Right ventricle myocardium inferior (tissue), 1 donor: ENCODE data around the gene BRME1. TPM values are rescaled to one million over a fixed set of nuclear protein-coding genes. Genes with fewer than 3 reads are reported as not detected.

ENCODE experiments used
- ATAC-seq: fragments of 200-7000 bp; cut with Tn5 transposase; one replicate; pipeline ENCODE4 v1.9.1; 2020; ENCODE audit warnings: mild to moderate bottlenecking, moderate library complexity
- DNase-seq: peaks from one replicate; pipeline ENCODE4 v3.0.0; 2021; ENCODE audit errors: missing footprints
- intact Hi-C: fragments of 100-400 bp; cut with DNase I; formaldehyde crosslinking; loops from one replicate; pipeline ENCODE4 v1.11.0; 2022
- total RNA-seq: library from RNA; stranded (reverse); fragmentation: NEBNext Ultra II Directional; extraction: Animal tissue kit (Norgen Biotek cat#: 25700); gene quantifications from one replicate; pipeline ENCODE4 v1.2.1, GENCODE V29; 2021
- donor health status: DM: no; HTN: yes; CAD: no; lungs with severe emphysema.

BRME1 gene
- total RNA-seq, 1 donor from 2014 or later, result 0.76 TPM

DNA sequence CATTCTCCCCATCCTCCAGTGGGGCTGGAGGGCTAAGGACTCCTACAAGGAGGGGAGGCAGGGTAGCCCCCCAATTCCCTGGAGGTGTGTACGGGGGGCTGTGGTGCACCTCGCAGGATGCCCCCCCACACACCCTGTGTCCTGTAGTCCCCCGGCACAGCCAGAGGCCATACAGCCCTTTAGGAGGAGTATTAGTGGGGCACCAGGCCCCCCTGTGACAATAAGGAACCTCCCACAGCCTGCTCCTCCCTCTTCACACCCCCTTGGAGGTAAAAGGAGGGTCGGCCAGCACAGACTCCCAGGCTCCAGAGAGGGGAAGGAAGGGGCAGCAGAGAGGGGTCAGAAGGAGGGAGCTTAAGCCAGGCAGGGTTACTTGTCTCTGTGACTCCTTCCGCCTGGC, 29.1 kb downstream of the BRME1 start, which contains the start of gene NANOS3:
Gene NANOS3 (plus strand): TSS at position 301 of the 400 bp plus-strand sequence. CDS start 115 bp downstream, outside the sequence.
- intact Hi-C loops, result no loop called here
- no peak for DNase-seq
- ATAC-seq, result no peak

DNA sequence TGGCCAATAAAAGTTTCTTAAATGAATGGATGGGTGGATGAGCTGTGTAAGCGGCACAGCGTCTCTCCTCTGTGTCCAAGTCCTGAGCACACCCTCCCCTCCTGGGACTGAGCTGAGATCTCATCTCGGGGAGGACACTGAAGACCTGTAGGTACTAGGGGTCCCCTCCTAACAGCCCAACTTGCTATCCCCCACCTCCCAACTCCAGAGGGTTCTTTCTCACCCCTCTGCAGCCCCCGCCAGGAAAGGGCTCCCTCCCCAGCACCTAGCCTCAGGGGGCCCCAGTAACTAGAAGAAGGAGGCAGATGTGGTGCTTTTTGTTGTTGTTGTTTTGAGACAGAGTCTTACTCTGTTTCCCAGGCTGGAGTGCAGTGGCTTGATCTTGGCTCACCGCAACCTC, 30.1 kb downstream of the BRME1 start:
- DNase-seq (no peak), ATAC-seq (no peak)
- intact Hi-C loops, result no loop called here

DNA sequence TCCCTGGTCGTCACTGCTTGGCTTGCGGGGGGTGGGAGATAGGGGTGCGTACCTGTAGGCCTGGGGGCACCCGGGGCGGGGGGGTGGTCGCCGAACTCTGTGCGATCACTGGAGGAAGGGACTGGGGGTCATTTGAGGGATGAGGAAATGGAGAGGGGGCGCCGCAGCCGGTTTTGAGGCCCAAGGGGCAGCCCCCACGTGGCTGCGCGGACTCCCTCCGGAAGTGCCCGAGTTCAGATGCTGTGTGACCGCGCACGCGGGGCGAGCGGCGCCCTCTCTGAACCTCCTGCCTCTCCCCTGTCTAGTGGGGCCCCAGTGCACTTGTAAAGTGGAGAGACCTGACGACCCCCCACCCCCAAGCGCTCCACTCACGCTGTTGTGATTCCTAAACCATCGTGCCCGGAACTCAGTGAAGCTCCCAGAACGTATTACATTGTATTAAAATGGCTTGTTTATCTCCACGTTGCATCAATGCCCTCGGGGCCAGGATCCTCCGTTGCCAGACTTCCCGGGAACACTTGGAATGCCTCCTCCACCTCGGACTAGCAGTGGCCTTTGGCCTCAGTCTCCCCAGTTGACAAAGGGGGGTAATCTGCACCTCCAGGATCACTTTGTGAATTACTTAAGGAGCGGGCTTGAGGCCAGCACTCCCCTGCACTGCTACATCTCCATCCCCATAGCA, 31.9 kb downstream of the BRME1 start:
- intact Hi-C loops, result no loop called here
- no peak for ATAC-seq

DNA sequence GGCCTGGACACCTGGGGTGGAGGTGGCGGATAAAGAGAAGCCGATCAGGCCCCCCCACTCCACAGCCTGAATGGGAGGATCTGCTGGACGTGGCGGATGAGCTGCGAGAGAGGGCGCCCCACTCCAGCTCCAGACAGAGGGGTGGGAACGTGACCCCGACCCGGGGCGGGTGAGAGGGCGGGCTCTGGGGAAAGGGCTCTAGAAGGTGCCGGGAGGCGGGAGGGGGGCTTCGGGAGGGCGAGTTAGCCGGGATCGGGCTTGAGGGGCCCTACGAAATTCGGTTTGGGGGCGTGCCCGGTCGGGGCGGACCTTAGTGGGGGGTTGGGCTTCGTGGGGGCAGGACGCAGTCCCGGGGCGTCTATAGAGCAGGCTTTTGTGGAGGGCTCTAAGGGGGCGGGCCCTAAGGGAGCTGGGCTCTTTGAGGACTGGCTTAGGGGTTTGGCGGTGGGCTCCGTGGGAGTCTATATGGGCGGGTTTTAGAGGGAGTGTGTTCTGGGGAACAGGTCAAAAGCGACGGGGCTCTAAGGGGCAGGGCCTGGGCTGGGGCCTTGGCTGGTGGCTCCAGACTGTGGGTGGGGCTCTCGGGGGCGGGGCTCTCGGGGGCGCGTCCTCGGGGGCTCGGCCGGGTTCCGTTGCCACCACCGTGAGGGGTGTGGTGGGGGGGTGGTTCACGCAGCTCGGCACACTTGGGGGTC, 33.1 kb downstream of the BRME1 start:
- ATAC-seq (peak; percentile 55), DNase-seq (no peak)
- intact Hi-C loops, result no loop called here

More for the DNA sequence above, 31.9 kb downstream of the BRME1 start:
- DNase-seq, result no peak

DNA sequence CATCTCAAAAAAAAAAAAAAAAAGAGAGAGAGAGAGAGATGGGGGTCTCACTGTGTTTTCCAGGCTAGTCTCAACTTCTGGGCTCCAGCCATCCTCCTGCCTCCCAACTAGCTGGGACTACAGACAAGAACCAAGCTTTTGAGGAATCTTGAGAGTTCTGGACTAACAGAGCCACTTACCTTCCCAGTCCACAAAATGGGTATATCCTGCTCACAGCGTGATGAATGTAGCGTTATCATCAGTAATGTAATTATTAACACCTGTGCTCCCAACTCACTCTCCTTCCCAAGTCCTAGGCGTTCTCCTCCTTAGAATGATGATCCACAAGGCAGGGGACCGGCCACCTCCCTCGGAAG, 33.6 kb downstream of the BRME1 start:
- no peak for ATAC-seq
- DNase-seq, result no peak
- intact Hi-C loops, result no loop called here

DNA sequence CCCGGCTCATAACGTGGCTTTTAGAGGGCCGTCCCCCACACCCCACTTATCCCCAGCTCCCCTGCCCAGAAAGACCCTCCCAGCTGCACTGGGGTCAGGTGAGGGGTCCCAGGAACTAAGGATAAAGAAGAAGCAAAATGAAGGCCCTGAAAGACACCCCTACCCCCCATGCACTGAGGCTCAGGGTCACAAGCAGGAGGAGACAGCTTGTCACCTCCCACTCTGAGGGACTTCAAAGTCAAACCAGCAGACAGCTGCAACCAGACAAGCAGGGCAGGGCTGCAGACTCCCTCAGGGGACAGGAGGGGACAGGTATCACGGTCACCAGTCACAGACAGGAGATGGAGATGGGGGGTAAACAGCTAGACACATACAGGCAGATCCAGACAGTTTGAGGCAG, 35.0 kb downstream of the BRME1 start:
- intact Hi-C loops, result no loop called here
- ATAC-seq, result no peak

DNA sequence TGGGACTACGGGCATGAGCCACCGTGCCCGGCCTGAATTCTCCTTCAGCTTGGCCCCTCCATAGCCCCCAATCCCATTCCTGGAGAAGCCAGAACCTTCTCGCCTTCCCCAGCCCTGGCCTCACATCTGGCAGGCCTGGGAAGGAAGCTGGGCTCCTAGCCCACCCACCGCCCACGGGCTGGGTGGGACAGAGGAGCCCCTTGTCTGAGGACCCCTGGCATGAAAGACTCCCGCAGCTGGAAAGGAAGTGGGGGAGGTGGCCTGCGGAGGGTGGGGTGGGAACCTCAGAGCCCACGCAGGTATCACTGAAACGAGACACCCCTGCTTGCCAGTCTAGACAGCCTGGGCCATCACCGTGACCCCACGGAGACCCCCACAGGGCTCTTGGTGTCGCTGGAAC, 36.6 kb downstream of the BRME1 start:
- no peak for DNase-seq
- intact Hi-C loops, result loop anchor here (10.0 kb wide), 1 partner anchor 594 kb away; no protein-coding TSS in a partner anchor
- ATAC-seq, result no peak

More for the DNA sequence above, 35.0 kb downstream of the BRME1 start:
- no peak for DNase-seq

DNA sequence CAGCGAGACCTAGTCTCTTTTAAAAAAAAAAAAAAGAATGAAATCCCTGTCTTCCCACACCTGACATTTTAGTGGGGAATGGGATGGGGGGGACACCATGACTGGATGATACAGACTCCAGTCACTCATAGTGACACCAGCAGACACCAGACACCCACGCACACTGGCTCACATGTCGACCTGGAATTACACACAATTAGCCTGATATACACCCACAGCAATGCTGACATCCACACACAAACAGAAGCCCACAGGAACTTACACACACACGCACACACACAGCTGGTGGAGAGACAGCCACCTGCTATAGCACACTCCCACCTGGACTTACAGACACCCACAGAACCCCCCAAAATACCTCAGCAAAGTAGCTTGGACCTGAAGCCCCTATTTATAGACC, 37.3 kb downstream of the BRME1 start:
- DNase-seq (no peak), ATAC-seq (no peak)
- intact Hi-C loops, result loop anchor here (10.0 kb wide), 1 partner anchor 594 kb away; no protein-coding TSS in a partner anchor

DNA sequence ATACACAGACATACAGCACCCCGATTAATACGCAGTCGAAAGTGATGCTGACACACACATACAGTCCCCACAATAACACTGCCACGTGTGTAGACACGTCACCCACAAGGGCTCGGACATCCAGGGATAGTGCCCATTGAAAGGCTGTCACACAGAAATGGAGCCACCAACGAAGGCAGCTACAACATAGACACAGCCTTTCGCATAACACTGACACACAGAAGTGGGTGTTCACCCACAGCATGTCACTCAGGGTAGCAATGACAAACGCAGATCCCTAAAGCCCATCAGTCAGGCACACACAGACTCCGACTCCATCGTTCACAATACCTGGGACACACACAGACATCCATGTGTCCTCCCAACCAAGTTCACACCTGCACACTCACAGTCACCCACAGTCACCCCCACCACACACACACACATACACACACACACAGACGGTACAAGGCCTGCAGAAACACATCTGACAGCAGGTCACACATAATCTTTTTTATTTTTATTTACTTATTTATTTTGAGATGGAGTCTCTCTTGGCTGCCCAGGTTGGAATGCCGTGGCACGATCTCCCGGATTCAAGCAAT, 39.4 kb downstream of the BRME1 start:
- intact Hi-C loops, result loop anchor here (10.0 kb wide), 1 partner anchor 592 kb away; no protein-coding TSS in a partner anchor
- ATAC-seq (no peak), DNase-seq (no peak)

DNA sequence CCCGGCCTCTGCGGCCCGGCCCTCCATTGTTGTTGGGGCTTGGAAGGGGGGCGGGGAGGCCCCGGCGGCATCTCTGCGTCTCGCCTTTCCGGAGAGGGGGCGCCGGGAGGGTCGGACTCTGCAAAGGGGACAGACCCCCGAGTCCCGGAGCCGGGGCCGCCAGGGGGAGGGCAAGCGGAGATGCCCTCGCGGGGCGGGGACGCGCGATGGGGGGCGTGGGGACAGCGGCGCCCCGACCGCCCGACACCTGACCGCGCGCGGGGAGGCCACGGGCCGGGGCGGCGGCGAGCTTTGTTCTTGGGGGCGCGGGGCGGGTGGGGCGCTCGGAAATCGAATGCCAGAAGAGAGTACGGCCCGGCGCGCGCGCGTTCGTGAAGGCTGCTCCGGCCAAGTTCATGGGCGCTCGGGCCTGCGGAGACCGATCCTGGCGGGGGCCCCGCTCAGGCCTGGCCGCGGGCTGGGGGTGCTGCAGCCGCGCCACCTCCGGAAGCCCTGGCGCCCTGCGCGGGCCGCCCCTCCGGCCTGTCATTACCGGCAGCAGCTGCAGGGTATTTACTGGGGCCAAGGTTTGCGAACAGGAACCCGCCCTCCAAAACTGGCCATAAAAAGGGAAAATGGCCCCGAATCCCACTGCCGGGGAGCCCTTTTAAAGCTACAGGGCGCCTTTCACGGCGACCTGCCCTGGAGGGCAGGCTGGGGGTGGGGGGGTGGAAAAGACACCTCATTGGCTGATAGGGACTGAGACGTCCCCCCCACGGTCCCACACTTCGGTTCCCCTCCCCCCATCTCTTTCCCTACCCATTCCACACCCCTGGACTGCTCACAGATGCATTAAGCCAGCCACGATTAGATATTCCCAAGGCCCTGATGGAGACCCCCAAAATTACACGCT, 40.1 kb downstream of the BRME1 start:
- intact Hi-C loops, result loop anchor here (10.0 kb wide), 1 partner anchor 591 kb away; no protein-coding TSS in a partner anchor

DNA sequence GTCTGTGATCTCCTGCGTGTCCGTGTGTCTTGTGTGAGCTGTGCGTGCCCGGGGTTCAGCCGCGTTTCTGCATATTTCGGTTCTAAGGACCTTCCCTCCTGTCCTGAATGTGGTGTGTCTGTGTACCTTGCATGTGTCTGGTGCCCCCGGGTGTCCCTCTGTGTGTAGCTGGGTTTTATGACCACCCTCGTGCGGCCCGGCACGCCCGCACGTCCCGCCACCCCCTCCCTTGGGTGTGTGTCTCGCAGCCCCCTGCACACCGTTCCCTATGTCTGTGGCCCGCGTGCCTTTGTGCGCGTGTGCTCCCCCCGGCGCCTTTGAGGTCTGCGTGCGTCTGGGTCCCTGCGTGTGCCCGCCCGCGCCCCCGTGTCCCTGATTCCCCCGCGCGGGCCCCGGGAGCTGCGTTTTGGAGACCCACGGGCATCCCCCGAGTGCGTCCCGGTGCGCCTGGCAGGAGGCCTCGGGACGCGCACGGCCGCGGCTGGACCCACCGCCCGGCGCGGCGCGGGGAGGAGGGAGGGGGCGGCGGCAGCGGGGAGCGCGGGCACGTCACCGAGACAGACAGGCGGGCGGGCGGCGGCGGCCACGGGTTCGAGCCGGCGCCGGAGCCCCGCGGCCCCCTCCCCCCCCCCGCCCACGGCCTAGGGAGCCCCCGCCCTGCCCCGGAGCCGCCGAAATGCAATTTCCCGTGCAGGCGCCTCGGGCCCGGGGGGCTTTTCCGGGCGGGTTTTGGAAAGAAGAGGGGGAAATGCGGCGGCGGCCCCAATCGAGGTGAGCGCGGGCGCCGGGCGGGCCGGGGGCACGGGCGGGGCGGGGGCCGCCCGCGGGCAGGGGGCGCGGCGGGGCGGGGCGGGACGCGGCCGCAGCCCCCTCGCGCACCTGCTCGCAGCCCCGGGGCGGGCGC, 41.0 kb downstream of the BRME1 start:
- ATAC-seq, result no peak
- no peak for DNase-seq
- intact Hi-C loops, result loop anchor here (5.0 to 10.0 kb wide), 2 partner anchors 43 to 590 kb away; no protein-coding TSS in a partner anchor

More for the DNA sequence above, 40.1 kb downstream of the BRME1 start:
- DNase-seq, result no peak
- ATAC-seq, result no peak

DNA sequence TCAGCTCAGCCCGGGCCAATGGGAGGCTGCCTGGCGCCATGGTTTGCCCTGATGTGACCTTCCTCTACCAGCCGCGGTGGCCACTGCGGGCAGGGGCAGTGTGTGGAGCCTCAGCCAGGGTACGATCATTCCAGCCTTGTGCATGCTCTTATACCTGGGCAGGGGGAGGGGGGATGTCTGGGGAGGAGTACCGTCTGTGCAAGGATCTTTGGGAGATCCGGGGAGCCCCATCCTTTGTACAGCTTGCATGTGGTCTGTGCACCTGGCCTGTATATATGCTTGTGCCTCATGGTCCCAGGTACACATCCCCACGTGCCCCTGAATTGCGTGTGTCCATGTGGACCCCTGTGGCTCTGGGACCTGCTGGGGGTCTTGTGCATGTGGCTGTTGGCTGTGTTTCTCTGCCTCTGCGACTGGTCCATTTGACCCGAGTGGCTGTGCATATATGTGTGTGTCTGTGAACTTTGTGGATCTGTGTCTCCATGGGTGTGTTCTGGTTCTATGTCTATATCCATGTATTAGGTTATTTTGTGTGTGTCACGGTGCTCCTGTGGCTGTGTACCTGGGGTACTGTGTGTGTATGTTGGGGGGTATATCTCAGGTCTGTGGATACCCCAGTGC, 41.8 kb downstream of the BRME1 start:
- no peak for DNase-seq
- intact Hi-C loops, result loop anchor here (5.0 to 10.0 kb wide), 2 partner anchors 42 to 589 kb away; no protein-coding TSS in a partner anchor

DNA sequence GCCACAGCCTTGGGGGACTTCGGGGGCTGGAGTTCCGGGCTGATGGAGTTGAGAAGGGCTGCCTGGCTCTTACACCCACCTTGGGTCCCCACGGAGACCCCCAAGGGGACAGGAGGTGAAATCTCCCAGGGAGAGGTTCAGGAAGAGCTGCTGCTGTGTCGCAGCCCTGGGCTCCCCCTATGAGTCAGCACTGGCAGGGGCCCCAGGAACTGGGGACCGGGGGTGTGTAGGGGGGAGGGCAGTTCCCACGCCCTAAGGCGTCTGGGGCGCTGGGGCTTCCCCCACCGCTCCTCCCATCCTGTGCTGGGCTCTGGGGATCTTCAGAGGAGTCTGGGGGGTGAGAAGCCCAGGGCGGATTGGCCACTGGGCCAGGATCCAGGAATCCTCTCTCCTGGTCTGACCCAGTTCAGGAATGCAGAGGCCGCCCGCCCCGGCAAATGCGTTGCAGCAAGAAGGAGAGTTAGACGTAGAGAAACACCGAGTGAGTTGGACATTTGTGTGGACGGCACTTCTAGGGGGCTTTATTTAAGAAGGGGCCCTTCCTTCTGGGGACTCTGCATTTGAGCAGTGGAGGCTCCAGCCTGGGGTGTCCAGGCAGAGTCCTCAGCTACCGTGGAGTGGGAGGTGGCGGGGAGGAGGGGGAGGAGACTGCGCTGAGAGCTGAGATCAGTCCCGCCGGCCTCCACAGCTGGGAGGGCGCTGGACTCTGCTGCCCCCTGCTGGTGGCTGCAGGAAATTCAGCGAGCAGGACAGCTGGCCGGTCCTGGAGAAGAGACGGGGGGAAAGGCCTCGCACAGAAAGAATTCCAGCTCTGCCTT, 44.0 kb downstream of the BRME1 start:
- ATAC-seq, result peak; percentile 95
- peak; percentile 95 for DNase-seq
- intact Hi-C loops, result loop anchor here (1.0 to 10.0 kb wide), 6 partner anchors 29 to 587 kb away; no protein-coding TSS in a partner anchor

More for the DNA sequence above, 41.8 kb downstream of the BRME1 start:
- no peak for ATAC-seq

DNA sequence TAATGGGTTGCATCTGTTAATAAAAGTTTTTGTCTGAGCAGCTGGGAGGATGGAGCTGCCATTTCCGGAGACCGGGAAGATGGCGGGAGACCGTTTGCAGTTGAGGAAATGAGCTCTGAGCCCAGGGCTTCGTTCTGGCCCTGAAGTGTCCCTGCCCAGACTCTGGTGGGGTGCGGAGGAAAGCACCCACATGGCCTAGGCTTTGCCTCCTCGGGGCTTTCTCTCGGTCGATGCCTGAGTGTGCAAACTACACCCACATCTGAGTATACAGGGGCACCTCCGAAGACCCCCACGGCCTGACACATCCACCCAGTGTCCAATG, 44.6 kb downstream of the BRME1 start:
- ATAC-seq (peak; percentile 4), DNase-seq (no peak)
- intact Hi-C loops, result loop anchor here (5.0 to 10.0 kb wide), 2 partner anchors 39 to 587 kb away; no protein-coding TSS in a partner anchor

DNA sequence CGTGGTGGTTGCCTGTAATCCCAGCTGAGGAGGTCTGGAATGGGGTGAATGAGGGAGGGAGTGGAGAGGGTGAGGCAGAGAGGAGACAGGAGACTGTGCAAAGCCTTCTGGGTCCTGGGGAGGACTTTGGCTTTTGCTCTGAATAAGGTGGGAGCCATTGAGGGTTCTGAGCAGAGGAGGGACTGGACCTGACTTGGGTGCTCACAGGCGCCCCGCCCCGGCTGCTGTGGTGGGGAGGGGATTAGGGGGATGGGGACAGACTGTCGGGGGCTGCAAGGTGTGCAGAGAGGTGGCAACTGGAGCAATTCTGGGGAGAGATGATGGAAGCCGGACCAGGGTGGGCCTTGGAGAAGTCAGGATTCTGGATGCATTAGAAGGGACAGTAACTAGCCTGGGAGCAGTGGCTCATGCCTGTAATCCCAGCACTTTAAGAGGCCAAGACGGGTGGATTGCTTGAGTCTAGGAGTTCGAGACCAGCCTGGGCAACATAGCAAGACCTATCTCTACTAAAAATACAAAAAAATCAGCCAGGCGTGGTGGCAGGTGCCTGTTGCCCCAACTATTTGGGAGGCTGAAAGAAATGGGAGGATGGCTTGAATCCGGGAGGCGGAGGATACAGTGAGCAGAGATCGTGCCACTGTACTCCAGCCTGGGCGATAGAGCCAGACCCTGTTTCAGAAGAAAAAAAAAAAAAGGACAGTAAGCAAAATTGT, 45.1 kb downstream of the BRME1 start:
- no peak for ATAC-seq
- intact Hi-C loops, result loop anchor here (5.0 to 10.0 kb wide), 2 partner anchors 39 to 586 kb away; no protein-coding TSS in a partner anchor
- DNase-seq, result no peak
